Activated T-helper 2 cell treated with anti-CD3 and anti-CD28 coated beads, Interferon-gamma antibody, Interleukin-2, Interleukin-4, amounts not matched to agents 10 μg/mL and 5 μg/mL and 100 μg/mL, durations not matched to agents 14 hours and 24 hours and 36 hours (primary cell): ENCODE data around the gene MYO15A. TPM values are rescaled to one million over a fixed set of nuclear protein-coding genes. Genes with fewer than 3 reads are reported as not detected.

ENCODE experiments used
- DNase-seq: peaks from one replicate; pipeline ENCODE4 v3.0.0; 2021; ENCODE audit warnings: low spot score
- H3K27ac Mint-ChIP-seq: one replicate; pipeline ENCODE4 v1.8.0; 2021; ENCODE audit warnings: mixed read lengths
- H3K27me3 Mint-ChIP-seq: one replicate; pipeline ENCODE4 v1.8.0; 2021; ENCODE audit warnings: low read depth, mixed read lengths
- H3K36me3 Mint-ChIP-seq: one replicate; pipeline ENCODE4 v1.8.0; 2021; ENCODE audit warnings: low read depth, mixed read lengths
- H3K4me1 Mint-ChIP-seq: one replicate; pipeline ENCODE4 v1.8.0; 2021; ENCODE audit warnings: low read depth, mixed read lengths
- H3K4me3 Mint-ChIP-seq: one replicate; pipeline ENCODE4 v1.8.0; 2021; ENCODE audit warnings: low read depth, mild to moderate bottlenecking, moderate library complexity, mixed read lengths
- H3K9me3 Mint-ChIP-seq: one replicate; pipeline ENCODE4 v1.8.0; 2021; ENCODE audit warnings: mixed read lengths
- intact Hi-C: fragments of 100-400 bp; cut with micrococcal nuclease; formaldehyde crosslinking; loops from one replicate; pipeline ENCODE4 v1.15.1; 2023
- total RNA-seq: library from RNA; stranded (reverse); gene quantifications from 2 replicates; pipeline ENCODE4 v1.2.3, GENCODE V29; 2022

MYO15A gene
- total RNA-seq, 1 donor from 2014 or later: 0.80 TPM

GRCh38 chr17:18227635-18228034, 119.1 kb downstream of the MYO15A start:
- no peaks in the 10 kb centered on the region for H3K36me3 Mint-ChIP-seq
- H3K9me3 Mint-ChIP-seq: no peaks in the 10 kb centered on the region
- H3K27me3 Mint-ChIP-seq: no peaks in the 10 kb centered on the region
- no peak for DNase-seq
- H3K4me1 Mint-ChIP-seq: peaks cover 17% of the 10 kb centered on the region
- no peak overlapping the region for H3K27ac Mint-ChIP-seq
- intact Hi-C loops: loop anchor here (10.0 kb wide), 1 partner anchor 87 kb away; the partner anchor contains the start of genes SMCR8 and TOP3A
- H3K4me3 Mint-ChIP-seq: no peak overlapping the region

DNA sequence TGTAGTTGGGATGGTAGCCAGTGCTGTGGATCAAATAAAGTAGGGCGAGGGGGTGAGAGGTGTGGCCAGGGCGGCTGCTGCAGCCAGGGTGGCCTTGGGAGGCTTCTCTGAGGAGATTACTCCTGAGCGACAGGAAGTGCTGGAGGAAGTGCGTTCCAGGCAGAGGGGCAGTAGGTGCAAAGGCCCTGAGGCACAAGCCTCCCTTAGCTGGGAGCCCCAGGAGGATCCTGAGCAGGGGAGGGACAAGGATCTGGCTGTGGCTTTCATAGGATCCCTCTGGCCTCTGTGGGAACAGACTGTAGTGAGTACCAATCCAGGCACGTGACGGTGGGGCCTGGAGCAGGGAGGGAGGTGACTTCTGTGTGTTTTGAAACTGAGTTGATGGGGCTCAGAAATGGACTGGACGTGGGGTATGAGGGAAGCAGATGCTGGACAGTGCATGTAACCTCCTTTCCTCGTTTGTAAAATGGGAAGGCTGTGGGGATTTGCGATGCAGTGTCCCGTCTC, 119.7 kb downstream of the MYO15A start:
- H3K36me3 Mint-ChIP-seq: no peaks in the 10 kb centered on the region
- H3K27ac Mint-ChIP-seq: no peak overlapping the region
- no peaks in the 10 kb centered on the region for H3K9me3 Mint-ChIP-seq
- no peaks in the 10 kb centered on the region for H3K27me3 Mint-ChIP-seq
- no peak for DNase-seq
- no peak overlapping the region for H3K4me3 Mint-ChIP-seq
- H3K4me1 Mint-ChIP-seq: peaks cover 17% of the 10 kb centered on the region
- intact Hi-C loops: loop anchor here (10.0 kb wide), 1 partner anchor 87 kb away; the partner anchor contains the start of genes SMCR8 and TOP3A

- Mint-ChIP-seq H3K4me1 (peaks cover 17% of the 10 kb centered on the region), H3K36me3 (peaks cover 2% of the 10 kb centered on the region), H3K27ac (no peak overlapping the region), H3K9me3 (no peaks in the 10 kb centered on the region), H3K27me3 (no peaks in the 10 kb centered on the region), H3K4me3 (no peak overlapping the region)
- DNase-seq: no peak
- intact Hi-C loops: loop anchor here (10.0 kb wide), 1 partner anchor 86 kb away; the partner anchor contains the start of genes SMCR8 and TOP3A
These were observed 120.7 kb downstream of the MYO15A start for GRCh38 chr17:18229254-18229653.

Other genes starting within 250 kb of the MYO15A start
- gene TOM1L2, start 136.4 kb upstream of the MYO15A start, total RNA-seq: 9.4 and 13.4 TPM in 2 replicates
- not detected in 2 replicates for gene DRC3, start 135.9 kb upstream of the MYO15A start, total RNA-seq
- gene ATPAF2, start 69.6 kb upstream of the MYO15A start, total RNA-seq: 29.9 and 31.3 TPM in 2 replicates
- gene GID4, start 69.3 kb upstream of the MYO15A start, total RNA-seq: 9.3 and 10.8 TPM in 2 replicates
- gene DRG2, start 20.8 kb upstream of the MYO15A start, total RNA-seq: 57.9 and 62.2 TPM in 2 replicates
- 164 and 165 TPM in 2 replicates for gene ALKBH5, start 75.1 kb downstream of the MYO15A start, total RNA-seq
- gene LLGL1, start 116.9 kb downstream of the MYO15A start, total RNA-seq: 23.0 and 24.7 TPM in 2 replicates
- 334 and 340 TPM in 2 replicates for gene FLII, start 150.0 kb downstream of the MYO15A start, total RNA-seq
- gene MIEF2, start 151.9 kb downstream of the MYO15A start, total RNA-seq: 6.8 and 7.9 TPM in 2 replicates
- gene TOP3A, start 206.2 kb downstream of the MYO15A start, total RNA-seq: 70.7 and 75.0 TPM in 2 replicates
- gene SMCR8, start 206.5 kb downstream of the MYO15A start, total RNA-seq: 16.5 and 16.8 TPM in 2 replicates